Progenitor cell of endocrine pancreas (in vitro differentiated cells): ENCODE measurements around the gene HAUS3. TPM values are rescaled to one million over a fixed set of nuclear protein-coding genes. Genes with fewer than 3 reads are reported as not detected.
A peak's percentile ranks its signal among the peaks of the same experiment; 100 is the strongest.

Source experiments
- DNase-seq: peaks from one replicate; pipeline ENCODE4 v3.0.0; 2021; ENCODE audit warnings: low spot score; ENCODE audit not compliant: unreplicated experiment
- H3K27ac Mint-ChIP-seq: 2 replicates; pipeline ENCODE4 v1.8.0; 2021; ENCODE audit warnings: mild to moderate bottlenecking, moderate library complexity, mixed read lengths
- H3K27me3 Mint-ChIP-seq: 2 replicates; pipeline ENCODE4 v1.8.0; 2021; ENCODE audit warnings: mixed read lengths
- H3K36me3 Mint-ChIP-seq: 2 replicates; pipeline ENCODE4 v1.8.0; 2022; ENCODE audit warnings: mixed read lengths; ENCODE audit not compliant: insufficient read depth
- H3K4me1 Mint-ChIP-seq: 2 replicates; pipeline ENCODE4 v1.8.0; 2021; ENCODE audit warnings: low read depth, mixed read lengths
- H3K4me3 Mint-ChIP-seq: 2 replicates; pipeline ENCODE4 v1.8.0; 2021; ENCODE audit warnings: low read depth, mild to moderate bottlenecking, moderate library complexity, mixed read lengths
- H3K9me3 Mint-ChIP-seq: 2 replicates; pipeline ENCODE4 v1.8.0; 2021; ENCODE audit warnings: low read depth, mixed read lengths
- total RNA-seq: library from RNA; stranded (reverse); gene quantifications from 2 replicates; pipeline ENCODE4 v1.2.1, GENCODE V29; 2021
- TF ChIP-seq, protein P1 (sequence below): fragments of 200-600 bp; sonication (generic); IDR thresholded peaks from one replicate; pipeline ENCODE4 v1.5.0; 2021; ENCODE audit warnings: antibody characterized with exemption, mild to moderate bottlenecking; ENCODE audit not compliant: unreplicated experiment

Gene HAUS3
- total RNA-seq, 1 donor from 2014 or later: 18.3 TPM

- H3K27ac Mint-ChIP-seq: peak overlapping the region; percentile 30
- peak; percentile 9 for DNase-seq
Measured at GRCh38 chr4:2243681-2244380, 1.9 kb upstream of the HAUS3 start.

GRCh38 chr4:2241003-2241402 is 918 bp downstream of the HAUS3 start:
- Mint-ChIP-seq H3K27ac (peak overlapping the region; percentile 96), H3K27me3 (no peaks in the 10 kb centered on the region), H3K4me3 (peak overlapping the region; percentile 87), H3K36me3 (no peaks in the 10 kb centered on the region), H3K9me3 (no peaks in the 10 kb centered on the region), H3K4me1 (peaks cover 16% of the 10 kb centered on the region)
- no peak for DNase-seq
- TF ChIP-seq, protein P1, sequence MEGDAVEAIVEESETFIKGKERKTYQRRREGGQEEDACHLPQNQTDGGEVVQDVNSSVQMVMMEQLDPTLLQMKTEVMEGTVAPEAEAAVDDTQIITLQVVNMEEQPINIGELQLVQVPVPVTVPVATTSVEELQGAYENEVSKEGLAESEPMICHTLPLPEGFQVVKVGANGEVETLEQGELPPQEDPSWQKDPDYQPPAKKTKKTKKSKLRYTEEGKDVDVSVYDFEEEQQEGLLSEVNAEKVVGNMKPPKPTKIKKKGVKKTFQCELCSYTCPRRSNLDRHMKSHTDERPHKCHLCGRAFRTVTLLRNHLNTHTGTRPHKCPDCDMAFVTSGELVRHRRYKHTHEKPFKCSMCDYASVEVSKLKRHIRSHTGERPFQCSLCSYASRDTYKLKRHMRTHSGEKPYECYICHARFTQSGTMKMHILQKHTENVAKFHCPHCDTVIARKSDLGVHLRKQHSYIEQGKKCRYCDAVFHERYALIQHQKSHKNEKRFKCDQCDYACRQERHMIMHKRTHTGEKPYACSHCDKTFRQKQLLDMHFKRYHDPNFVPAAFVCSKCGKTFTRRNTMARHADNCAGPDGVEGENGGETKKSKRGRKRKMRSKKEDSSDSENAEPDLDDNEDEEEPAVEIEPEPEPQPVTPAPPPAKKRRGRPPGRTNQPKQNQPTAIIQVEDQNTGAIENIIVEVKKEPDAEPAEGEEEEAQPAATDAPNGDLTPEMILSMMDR: no peak

More at GRCh38 chr4:2243681-2244380, 1.9 kb upstream of the HAUS3 start:
- H3K4me1 Mint-ChIP-seq: peaks cover 16% of the 10 kb centered on the region
- H3K4me3 Mint-ChIP-seq: no peak overlapping the region
- H3K9me3 Mint-ChIP-seq: no peaks in the 10 kb centered on the region
- no peaks in the 10 kb centered on the region for H3K36me3 Mint-ChIP-seq
- TF ChIP-seq, protein P1: peak; percentile 24
- no peaks in the 10 kb centered on the region for H3K27me3 Mint-ChIP-seq

- DNase-seq: no peak
- H3K9me3 Mint-ChIP-seq: no peaks in the 10 kb centered on the region
- H3K27me3 Mint-ChIP-seq: no peaks in the 10 kb centered on the region
- H3K4me3 Mint-ChIP-seq: no peak overlapping the region
- H3K4me1 Mint-ChIP-seq: peaks cover 16% of the 10 kb centered on the region
- TF ChIP-seq, protein P1: no peak
- H3K36me3 Mint-ChIP-seq: peaks cover 3% of the 10 kb centered on the region
- peak overlapping the region; percentile 85 for H3K27ac Mint-ChIP-seq
Measured at GRCh38 chr4:2236944-2237666, 4.8 kb downstream of the HAUS3 start.

DNA sequence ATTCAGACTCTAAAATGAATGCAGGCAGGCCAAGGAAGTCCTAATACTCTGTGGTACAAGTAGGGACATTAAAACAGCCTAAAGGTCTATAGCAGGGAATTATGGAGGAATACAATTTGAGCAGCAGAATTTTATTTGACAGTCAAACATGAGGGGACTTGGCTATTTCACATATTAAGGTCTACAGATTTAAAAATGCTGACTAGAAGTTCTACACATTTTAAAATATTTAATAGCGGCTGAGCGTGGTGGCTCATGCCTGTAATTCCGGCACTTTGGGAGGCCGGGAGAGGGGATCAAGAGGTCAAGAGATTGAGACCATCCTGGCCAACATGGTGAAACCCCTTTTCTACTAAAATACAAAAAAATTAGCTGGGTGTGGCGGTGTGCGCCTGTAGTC is 10.8 kb downstream of the HAUS3 start:
- no peaks in the 10 kb centered on the region for H3K9me3 Mint-ChIP-seq

DNA sequence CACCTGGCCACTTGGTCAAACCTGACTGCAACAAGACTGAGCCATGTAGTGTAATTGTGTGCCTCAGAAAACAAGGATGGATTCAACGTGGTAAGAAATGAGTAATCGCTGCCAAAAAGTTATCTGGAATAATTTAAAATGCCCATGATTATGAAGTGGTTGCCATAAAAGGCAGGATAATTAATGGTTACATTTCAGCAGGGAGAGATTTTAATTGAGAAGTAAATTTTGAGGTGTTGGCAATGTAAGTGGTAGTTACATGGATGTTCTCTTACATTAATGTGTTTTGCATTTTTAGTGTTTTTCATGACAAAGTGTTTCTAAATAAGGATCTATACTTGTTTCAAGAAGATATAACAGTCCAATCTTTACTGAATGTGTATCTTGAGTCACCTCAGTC is 15.7 kb downstream of the HAUS3 start:
- Mint-ChIP-seq H3K27ac (no peak overlapping the region), H3K4me1 (peaks cover 4% of the 10 kb centered on the region), H3K9me3 (no peaks in the 10 kb centered on the region), H3K27me3 (no peaks in the 10 kb centered on the region), H3K4me3 (no peak overlapping the region), H3K36me3 (peaks cover 2% of the 10 kb centered on the region)
- DNase-seq: no peak
- TF ChIP-seq, protein P1: no peak

More for the DNA sequence above, 10.8 kb downstream of the HAUS3 start:
- no peak for DNase-seq
- TF ChIP-seq, protein P1: no peak
- H3K4me3 Mint-ChIP-seq: no peak overlapping the region
- no peak overlapping the region for H3K27ac Mint-ChIP-seq
- peaks cover 5% of the 10 kb centered on the region for H3K36me3 Mint-ChIP-seq
- H3K27me3 Mint-ChIP-seq: no peaks in the 10 kb centered on the region
- H3K4me1 Mint-ChIP-seq: no peaks in the 10 kb centered on the region
